Thyroid gland (tissue), 4 donors: ENCODE results near the gene MTCL1. TPM values are rescaled to one million over a fixed set of nuclear protein-coding genes. Genes with fewer than 3 reads are reported as not detected.

Source experiments
- DNase-seq, 2 donors: peaks; one replicate each; pipeline ENCODE4 v3.0.0-alpha.2; 2019
- H3K27ac ChIP-seq, 3 donors: fragments of 200-600 bp; sonication (generic); 1 replicate in 2 of 3; 2 replicates in 1 of 3; pipeline ENCODE4 v1.5.1; 2016 to 2019; ENCODE audit warnings: mild to moderate bottlenecking in 1 of 3, moderate library complexity in 1 of 3
- H3K27me3 ChIP-seq: fragments of 200-600 bp; sonication (generic); one replicate; pipeline ENCODE4 v1.5.1; 2019
- H3K36me3 ChIP-seq, 2 donors: fragments of 200-600 bp; sonication (generic); one replicate each; pipeline ENCODE4 v1.5.1; 2016 to 2019
- H3K4me1 ChIP-seq, 2 donors: fragments of 200-600 bp; sonication (generic); one replicate each; pipeline ENCODE4 v1.5.1; 2017 to 2019
- H3K4me3 ChIP-seq, 3 donors: fragments of 200-600 bp; sonication (generic); replicated peaks in 1 of 3; 1 replicate in 2 of 3; 2 replicates in 1 of 3; pipeline ENCODE4 v1.5.1; 2016; ENCODE audit warnings: mild to moderate bottlenecking in 1 of 3
- H3K9me3 ChIP-seq: fragments of 200-600 bp; sonication (generic); one replicate; pipeline ENCODE4 v1.5.1; 2017
- POLR2A ChIP-seq, 2 donors: fragments of 450-650 bp; IDR thresholded peaks; one replicate each; pipeline ENCODE4 v1.6.1; 2017; ENCODE audit warnings: antibody characterized with exemption in 2 of 2, mild to moderate bottlenecking in 2 of 2, moderate library complexity in 1 of 2
- WGBS, 2 donors: methylation state at CpG; one replicate each; pipeline ENCODE4 v1.1.5; 2017; 5-methylcytosine and 5-hydroxymethylcytosine counted together
- intact Hi-C: fragments of 100-400 bp; cut with DNase I; formaldehyde crosslinking; loops from one replicate; pipeline ENCODE4 v1.15.1; 2023
- total RNA-seq, 4 donors: library from RNA; depleted of rRNA; stranded (reverse); fragments of >200 nt; gene quantifications; one replicate each; pipeline ENCODE4 v1.2.3, GENCODE V29; 2016
- TF ChIP-seq, protein P1 (sequence below), 6 experiments: fragments of 200-600 bp in 3 of 6; fragments of 450-650 bp in 3 of 6; sonication (generic) in 3 of 6; IDR thresholded peaks; one replicate each; pipeline ENCODE4 v1.5.1; 2016 to 2019; ENCODE audit warnings: antibody characterized with exemption in 6 of 6, mild to moderate bottlenecking in 2 of 6, inconsistent platforms in 1 of 6, moderate library complexity in 1 of 6

MTCL1 gene
- total RNA-seq, 4 donors from 2014 or later, result 2.0 to 3.2 (median 2.5) TPM

DNA sequence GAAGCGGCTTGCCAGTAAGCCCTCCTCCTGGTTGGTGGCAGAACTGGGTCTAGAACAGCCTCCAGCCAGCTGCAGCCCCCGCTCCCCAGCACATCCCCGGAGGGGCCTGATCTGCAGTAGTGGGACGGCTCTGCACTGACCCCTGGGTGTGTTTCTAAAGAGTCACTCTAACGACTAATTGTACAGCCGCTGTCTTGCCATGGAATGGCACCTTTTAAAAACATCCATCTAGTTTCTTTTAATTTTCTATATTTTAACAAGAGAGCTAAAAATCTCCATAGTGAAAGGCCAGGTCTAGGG, 82.0 kb downstream of the MTCL1 start:
- peaks cover 7 to 10% of the 10 kb centered on the region in 2 donors for H3K4me1 ChIP-seq
- no peak for TF ChIP-seq POLR2A (IDR thresholded peaks at IDR 0.05)
- TF ChIP-seq, protein P1, sequence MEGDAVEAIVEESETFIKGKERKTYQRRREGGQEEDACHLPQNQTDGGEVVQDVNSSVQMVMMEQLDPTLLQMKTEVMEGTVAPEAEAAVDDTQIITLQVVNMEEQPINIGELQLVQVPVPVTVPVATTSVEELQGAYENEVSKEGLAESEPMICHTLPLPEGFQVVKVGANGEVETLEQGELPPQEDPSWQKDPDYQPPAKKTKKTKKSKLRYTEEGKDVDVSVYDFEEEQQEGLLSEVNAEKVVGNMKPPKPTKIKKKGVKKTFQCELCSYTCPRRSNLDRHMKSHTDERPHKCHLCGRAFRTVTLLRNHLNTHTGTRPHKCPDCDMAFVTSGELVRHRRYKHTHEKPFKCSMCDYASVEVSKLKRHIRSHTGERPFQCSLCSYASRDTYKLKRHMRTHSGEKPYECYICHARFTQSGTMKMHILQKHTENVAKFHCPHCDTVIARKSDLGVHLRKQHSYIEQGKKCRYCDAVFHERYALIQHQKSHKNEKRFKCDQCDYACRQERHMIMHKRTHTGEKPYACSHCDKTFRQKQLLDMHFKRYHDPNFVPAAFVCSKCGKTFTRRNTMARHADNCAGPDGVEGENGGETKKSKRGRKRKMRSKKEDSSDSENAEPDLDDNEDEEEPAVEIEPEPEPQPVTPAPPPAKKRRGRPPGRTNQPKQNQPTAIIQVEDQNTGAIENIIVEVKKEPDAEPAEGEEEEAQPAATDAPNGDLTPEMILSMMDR (IDR thresholded peaks at IDR 0.05), result no peak
- H3K27ac ChIP-seq, result no peak overlapping the region
- WGBS, 2 donors, result 79 to 91% methylated on average over 6 of the region's 6 CpGs
- intact Hi-C loops, result no loop called here
- DNase-seq, result no peak
- H3K4me3 ChIP-seq, result no peak overlapping the region
- H3K9me3 ChIP-seq, result no peaks in the 10 kb centered on the region
- H3K36me3 ChIP-seq, result no peaks in the 10 kb centered on the region
- H3K27me3 ChIP-seq, result no peaks in the 10 kb centered on the region

GRCh38 chr18:8787794-8788193, 82.4 kb downstream of the MTCL1 start:
- intact Hi-C loops, result no loop called here
- Histone ChIP-seq H3K4me1 (peaks cover 7 to 10% of the 10 kb centered on the region in 2 donors), H3K36me3 (no peaks in the 10 kb centered on the region), H3K4me3 (no peak overlapping the region), H3K27ac (no peak overlapping the region), H3K9me3 (no peaks in the 10 kb centered on the region), H3K27me3 (no peaks in the 10 kb centered on the region)
- no peak for DNase-seq
- WGBS, 2 donors, result 79 to 86% methylated on average over 6 of the region's 6 CpGs
- TF ChIP-seq, protein P1 (IDR thresholded peaks at IDR 0.05), result no peak
- no peak for TF ChIP-seq POLR2A (IDR thresholded peaks at IDR 0.05)

- H3K36me3 ChIP-seq, result no peaks in the 10 kb centered on the region
- WGBS, 2 donors, result 42 to 45% methylated on average over 13 of the region's 13 CpGs
- no peaks in the 10 kb centered on the region for H3K27me3 ChIP-seq
- H3K9me3 ChIP-seq, result no peaks in the 10 kb centered on the region
- peaks cover 7 to 10% of the 10 kb centered on the region in 2 donors for H3K4me1 ChIP-seq
- peak; percentile 65 to 74 for DNase-seq
- no peak overlapping the region for H3K4me3 ChIP-seq
- intact Hi-C loops, result no loop called here
- TF ChIP-seq POLR2A (IDR thresholded peaks at IDR 0.05), result no peak
- TF ChIP-seq, protein P1 (IDR thresholded peaks at IDR 0.05), result no peak
- no peak overlapping the region for H3K27ac ChIP-seq
These were observed 83.4 kb downstream of the MTCL1 start for GRCh38 chr18:8788503-8789429.

DNA sequence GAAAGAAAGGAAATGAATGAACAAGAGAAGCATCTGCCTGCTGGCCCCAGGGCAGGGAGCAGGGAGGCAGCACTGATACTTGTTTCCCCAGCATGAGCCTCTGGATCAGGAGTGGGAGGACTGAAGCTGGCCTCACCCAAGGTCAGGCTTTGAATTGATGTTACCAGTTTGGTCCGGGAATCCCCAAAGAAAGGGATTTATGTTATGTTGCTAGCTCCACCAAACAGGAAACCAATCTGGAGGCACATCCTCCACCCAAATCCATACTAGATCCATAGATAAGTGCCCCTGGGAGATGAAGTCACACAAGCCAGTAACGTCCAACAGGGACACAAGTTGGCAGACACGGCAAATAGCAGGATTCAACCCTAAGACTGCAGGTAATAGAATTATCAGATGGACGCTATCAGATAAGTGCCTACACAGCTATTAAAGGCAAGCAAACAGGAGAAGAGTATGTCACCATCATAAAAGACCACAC, 85.9 kb downstream of the MTCL1 start:
- intact Hi-C loops, result no loop called here
- no peaks in the 10 kb centered on the region for H3K9me3 ChIP-seq
- 73 to 91% methylated on average over 4 of the region's 4 CpGs for WGBS, 2 donors
- H3K4me1 ChIP-seq, result peaks cover 7 to 10% of the 10 kb centered on the region in 2 donors
- TF ChIP-seq POLR2A (IDR thresholded peaks at IDR 0.05), result no peak
- TF ChIP-seq, protein P1 (IDR thresholded peaks at IDR 0.05), result no peak
- H3K36me3 ChIP-seq, result no peaks in the 10 kb centered on the region
- no peak overlapping the region for H3K27ac ChIP-seq
- no peak overlapping the region for H3K4me3 ChIP-seq
- no peaks in the 10 kb centered on the region for H3K27me3 ChIP-seq
- DNase-seq, result no peak

DNA sequence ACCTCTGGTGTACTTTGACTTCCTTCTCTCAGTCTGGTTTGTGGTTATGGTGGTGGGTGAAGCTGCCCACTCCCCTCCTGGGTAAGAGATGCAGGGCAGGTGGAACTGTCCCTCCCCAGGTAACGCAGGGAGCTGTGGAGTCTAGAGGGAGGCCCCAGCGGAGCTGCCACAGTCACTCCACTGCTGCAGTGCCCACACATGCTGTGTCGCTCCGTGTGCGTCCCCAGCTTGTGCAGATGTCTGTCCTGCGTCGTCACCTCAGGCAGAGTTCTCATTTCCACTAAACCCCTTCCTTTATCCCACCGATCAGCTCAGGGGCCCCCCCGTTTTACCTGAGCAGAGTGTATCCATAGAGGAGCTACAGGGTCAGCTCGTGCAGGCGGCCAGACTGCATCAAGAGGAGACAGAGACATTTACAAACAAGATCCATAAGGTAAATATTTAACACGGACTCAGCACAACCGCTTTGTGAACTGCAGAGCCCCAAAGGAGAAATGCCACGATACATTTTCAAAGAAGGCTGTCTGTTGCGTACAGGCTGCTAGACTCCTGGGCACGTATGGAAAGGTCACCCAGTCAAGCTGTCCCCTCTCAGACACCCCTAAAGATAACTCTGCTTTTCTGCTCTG, 87.4 kb downstream of the MTCL1 start:
- Histone ChIP-seq H3K9me3 (no peaks in the 10 kb centered on the region), H3K4me3 (no peak overlapping the region), H3K27me3 (no peaks in the 10 kb centered on the region), H3K27ac (no peak overlapping the region), H3K4me1 (peaks cover 7 to 10% of the 10 kb centered on the region in 2 donors), H3K36me3 (no peaks in the 10 kb centered on the region)
- DNase-seq, result no peak
- intact Hi-C loops, result no loop called here
- TF ChIP-seq, protein P1 (IDR thresholded peaks at IDR 0.05), result no peak
- no peak for TF ChIP-seq POLR2A (IDR thresholded peaks at IDR 0.05)
- 88 to 90% methylated on average over 12 to 16 of the region's 16 CpGs for WGBS, 2 donors
